Epithelial cell of proximal tubule (primary cell): ENCODE data around the gene CIITA. TPM values are rescaled to one million over a fixed set of nuclear protein-coding genes. Genes with fewer than 3 reads are reported as not detected.
A peak's percentile ranks its signal among the peaks of the same experiment; 100 is the strongest.

Source experiments
- DNase-seq: peaks from one replicate; pipeline ENCODE4 v3.0.0-alpha.2; 2011; ENCODE audit warnings: low read depth
- H3K4me3 ChIP-seq: 2 replicates; pipeline ENCODE4 v1.5.1; 2011; ENCODE audit warnings: low read depth, mild to moderate bottlenecking, low read length
- CTCF ChIP-seq: conservative IDR thresholded peaks from 2 replicates; pipeline ENCODE4 v1.5.1; 2012; ENCODE audit warnings: low read depth, mild to moderate bottlenecking, low read length
- total RNA-seq: library from RNA; depleted of rRNA; stranded (reverse); fragments of >200 nt; gene quantifications from 2 replicates; pipeline ENCODE4 v1.2.3, GENCODE V29; 2015

CIITA gene
- total RNA-seq, 1 donor from 2014 or later, result not detected

GRCh38 chr16:10978124-10978523 is 101.1 kb downstream of the CIITA start:
- TF ChIP-seq CTCF, result no peak
- DNase-seq, result no peak
- H3K4me3 ChIP-seq, result no peak overlapping the region

GRCh38 chr16:10978871-10979446 is 102.0 kb downstream of the CIITA start:
- TF ChIP-seq CTCF, result no peak
- no peak for DNase-seq
- no peak overlapping the region for H3K4me3 ChIP-seq

GRCh38 chr16:10979717-10980601 is 103.0 kb downstream of the CIITA start:
- DNase-seq, result no peak
- no peak overlapping the region for H3K4me3 ChIP-seq
- TF ChIP-seq CTCF, result no peak

- no peak overlapping the region for H3K4me3 ChIP-seq
- DNase-seq, result no peak
- TF ChIP-seq CTCF, result no peak
Measured at GRCh38 chr16:10980813-10981212, 103.8 kb downstream of the CIITA start.

GRCh38 chr16:10981697-10982216 is 104.8 kb downstream of the CIITA start:
- DNase-seq, result no peak
- no peak overlapping the region for H3K4me3 ChIP-seq
- peak; percentile 46 for TF ChIP-seq CTCF

- no peak for TF ChIP-seq CTCF
- no peak overlapping the region for H3K4me3 ChIP-seq
- DNase-seq, result no peak
Measured at GRCh38 chr16:10982465-10983150, 105.6 kb downstream of the CIITA start.
